ENCODE results near the gene ARID5B.

DNA sequence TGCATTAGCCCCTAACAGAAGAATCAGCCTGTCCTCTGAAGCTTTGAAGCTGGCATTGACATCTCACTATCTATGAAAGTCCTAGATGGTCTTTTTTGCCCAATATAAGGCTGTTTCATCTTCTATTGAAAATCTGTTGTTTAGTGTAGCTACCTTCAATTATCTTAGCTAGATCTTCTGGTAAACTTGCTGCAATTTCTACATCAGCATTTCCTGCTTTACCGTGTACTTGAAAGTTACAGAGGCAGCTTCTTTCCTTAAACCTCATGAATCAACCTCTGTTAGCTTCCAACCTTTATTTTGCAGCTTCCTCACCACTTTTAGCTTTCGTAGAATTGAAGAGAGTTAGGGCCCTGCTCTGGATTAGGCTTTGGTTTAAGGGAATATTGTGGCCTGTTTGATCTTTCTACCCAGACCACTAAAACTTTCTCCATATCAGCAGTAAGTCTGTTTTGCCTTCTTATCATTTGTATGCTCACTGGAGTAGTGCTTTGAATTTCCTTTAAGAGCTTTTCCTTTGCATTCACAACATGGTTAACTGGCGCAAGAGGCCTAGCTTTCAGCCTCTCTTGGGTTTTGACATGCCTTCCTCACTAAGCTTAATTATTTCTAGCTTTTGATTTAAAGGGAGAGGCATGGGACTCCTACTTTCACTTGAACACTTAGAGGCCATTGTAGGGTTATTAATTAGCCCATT is 32.5 kb downstream of the ARID5B start:
- TF ChIP-seq POLR2AphosphoS5 (IDR thresholded peaks at IDR 0.05; ENCODE audit: low read depth, low read length) = no peak
- TF ChIP-seq, protein P1, sequence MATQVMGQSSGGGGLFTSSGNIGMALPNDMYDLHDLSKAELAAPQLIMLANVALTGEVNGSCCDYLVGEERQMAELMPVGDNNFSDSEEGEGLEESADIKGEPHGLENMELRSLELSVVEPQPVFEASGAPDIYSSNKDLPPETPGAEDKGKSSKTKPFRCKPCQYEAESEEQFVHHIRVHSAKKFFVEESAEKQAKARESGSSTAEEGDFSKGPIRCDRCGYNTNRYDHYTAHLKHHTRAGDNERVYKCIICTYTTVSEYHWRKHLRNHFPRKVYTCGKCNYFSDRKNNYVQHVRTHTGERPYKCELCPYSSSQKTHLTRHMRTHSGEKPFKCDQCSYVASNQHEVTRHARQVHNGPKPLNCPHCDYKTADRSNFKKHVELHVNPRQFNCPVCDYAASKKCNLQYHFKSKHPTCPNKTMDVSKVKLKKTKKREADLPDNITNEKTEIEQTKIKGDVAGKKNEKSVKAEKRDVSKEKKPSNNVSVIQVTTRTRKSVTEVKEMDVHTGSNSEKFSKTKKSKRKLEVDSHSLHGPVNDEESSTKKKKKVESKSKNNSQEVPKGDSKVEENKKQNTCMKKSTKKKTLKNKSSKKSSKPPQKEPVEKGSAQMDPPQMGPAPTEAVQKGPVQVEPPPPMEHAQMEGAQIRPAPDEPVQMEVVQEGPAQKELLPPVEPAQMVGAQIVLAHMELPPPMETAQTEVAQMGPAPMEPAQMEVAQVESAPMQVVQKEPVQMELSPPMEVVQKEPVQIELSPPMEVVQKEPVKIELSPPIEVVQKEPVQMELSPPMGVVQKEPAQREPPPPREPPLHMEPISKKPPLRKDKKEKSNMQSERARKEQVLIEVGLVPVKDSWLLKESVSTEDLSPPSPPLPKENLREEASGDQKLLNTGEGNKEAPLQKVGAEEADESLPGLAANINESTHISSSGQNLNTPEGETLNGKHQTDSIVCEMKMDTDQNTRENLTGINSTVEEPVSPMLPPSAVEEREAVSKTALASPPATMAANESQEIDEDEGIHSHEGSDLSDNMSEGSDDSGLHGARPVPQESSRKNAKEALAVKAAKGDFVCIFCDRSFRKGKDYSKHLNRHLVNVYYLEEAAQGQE (IDR thresholded peaks at IDR 0.05; ENCODE audit: insufficient read depth in 1 of 2, low read depth in 2 of 2, low read length in 2 of 2) = no peak

Measured in PFSK-1 (cell line).